Activated CD8-positive, alpha-beta memory T cell treated with anti-CD3 and anti-CD28 coated beads, Interleukin-2, amount 50 U/mL, for 1 hour (primary cell): ENCODE results near the gene TAOK1.
"Not testable (repeated sequence)": the region's sequence is repeated elsewhere in the genome, so short reads cannot be mapped to it uniquely, and the experiment has no call there.

Source experiments
- DNase-seq: peaks from one replicate; pipeline ENCODE4 v3.0.0-alpha.2; 2020; ENCODE audit errors: extremely low read depth

Gene TAOK1

DNA sequence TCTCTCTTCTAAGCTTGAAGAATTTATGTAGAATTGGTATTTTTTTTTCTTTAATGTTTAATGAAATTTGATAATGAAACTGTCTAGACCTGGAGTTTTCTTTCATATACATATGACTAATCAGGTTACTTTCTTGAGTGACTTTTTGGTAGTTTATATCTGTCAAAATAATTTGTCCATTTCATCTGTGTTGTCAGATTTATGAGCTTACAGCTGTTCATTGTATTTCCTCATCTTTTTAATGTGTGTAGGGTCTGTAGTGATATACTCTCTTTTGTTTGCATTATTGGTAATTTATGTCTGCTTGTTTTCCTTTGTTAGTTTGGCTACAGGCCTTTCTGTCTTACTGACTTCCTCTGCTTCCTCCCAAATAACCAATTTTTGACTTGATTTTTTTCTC lies 55.7 kb downstream of the TAOK1 start:
- no peak for DNase-seq

DNA sequence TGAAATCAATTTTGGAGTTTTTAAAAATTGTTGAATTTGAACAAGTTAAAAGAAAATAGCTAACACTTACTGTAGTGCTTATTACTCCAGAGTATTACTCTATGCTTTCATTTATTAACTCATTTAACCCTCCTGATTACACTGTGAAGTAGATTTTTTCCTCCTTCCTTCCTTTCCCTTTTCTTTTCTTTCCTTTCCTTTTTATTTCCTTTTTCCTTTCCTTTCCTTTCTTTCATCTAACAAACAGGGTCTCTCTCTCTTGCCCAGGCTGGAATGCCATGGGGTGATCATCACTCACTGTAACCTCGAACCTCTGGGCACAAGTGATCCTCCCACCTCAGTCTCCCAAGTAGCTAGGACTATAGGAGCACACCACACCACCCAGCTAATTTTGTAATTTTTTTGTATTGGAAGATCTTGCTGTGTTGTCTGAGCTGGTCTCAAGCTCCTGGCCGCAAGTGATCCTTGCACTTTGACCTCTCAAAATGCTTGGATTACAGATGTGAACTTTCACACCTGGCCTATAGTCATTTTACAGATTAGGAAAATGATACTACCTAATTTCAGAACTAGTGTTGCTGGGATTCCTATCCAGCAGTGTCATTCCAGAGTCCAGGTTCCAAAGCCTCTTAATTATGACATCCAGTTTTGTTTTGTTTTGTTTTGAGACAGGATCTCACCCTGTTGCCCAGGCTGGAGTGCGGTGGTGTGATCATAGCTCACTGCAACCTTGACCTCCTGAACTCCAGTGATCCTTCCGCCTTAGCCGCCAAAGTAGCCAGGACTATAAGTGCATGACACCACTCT lies 59.9 kb downstream of the TAOK1 start:
- no peak for DNase-seq

GRCh38 chr17:29451121-29451742 lies 61.1 kb downstream of the TAOK1 start:
- no peak for DNase-seq

- no peak for DNase-seq
Observed at GRCh38 chr17:29458066-29458465, 67.9 kb downstream of the TAOK1 start.

DNA sequence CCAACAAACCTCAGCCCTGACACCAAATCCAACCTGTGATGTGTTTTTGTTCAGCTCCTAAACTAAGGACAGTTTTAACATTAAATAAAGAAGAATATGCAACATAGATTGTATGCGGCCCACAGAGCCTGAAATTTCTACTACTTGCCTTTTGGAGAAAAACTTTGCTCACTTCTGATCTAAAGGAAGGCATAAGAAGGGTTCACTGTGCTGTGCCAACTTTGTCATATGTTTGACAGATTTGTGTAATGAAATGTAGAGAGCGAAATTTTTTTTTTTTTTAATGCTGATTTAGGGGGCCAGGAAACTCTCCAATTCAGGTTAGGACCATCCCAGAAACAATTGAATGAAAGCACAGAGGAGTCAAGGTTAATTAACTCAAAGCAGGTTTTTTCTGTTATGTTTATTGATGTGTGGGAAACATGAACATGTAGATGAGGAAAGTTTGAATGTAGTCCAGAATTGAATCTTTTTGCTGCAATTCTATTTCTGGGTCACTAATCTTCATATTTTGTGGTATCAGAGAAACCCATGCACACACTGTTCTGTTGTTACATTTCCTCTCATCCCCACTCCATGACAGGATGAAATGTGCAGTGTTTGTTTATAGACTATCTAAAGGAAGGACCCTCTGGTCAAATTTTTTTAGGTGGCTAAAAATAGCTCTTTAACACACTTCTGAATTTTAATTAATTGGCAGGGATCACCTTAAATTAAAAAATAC lies 71.5 kb downstream of the TAOK1 start:
- no peak for DNase-seq

GRCh38 chr17:29469276-29469675 lies 79.1 kb downstream of the TAOK1 start:
- DNase-seq: no peak

GRCh38 chr17:29473437-29473836 lies 83.3 kb downstream of the TAOK1 start:
- not testable (repeated sequence) for DNase-seq

DNA sequence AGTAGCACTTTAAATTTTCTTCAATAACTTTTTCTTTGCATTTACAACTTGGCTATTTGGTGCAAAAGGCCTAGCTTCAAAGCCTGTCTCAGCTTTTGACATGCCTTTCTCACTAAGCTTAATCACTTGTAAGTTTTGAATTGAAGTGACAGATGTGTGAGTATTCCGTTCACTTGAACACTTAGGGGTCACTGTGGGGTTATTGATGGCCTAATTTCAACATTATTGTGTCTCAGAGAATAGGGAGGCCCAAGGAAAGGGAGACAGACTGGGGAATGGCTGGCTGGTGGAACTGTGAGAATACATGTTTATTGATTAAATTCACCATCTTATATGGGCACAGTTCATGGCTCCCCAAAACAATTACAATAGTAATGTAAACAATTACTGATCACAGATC lies 84.1 kb downstream of the TAOK1 start:
- no peak for DNase-seq

DNA sequence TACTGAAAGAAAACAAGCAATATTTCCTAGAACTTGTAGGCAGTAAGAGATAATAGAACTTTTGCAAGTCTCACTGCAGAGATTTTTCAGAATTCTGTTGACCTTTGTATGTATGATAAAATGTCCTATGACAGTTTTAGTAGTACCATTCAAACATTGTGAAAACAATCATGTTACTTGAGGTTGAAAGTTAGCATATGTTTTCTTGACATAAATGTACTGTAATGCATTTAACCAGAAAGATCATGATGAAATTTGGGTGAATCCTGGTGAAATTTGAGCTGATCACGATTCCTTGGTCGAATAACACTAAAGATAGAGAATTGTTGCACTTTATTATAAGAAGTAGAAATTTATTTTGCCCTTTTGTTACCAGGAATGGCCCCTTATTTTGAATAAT lies 85.7 kb downstream of the TAOK1 start:
- no peak for DNase-seq

DNA sequence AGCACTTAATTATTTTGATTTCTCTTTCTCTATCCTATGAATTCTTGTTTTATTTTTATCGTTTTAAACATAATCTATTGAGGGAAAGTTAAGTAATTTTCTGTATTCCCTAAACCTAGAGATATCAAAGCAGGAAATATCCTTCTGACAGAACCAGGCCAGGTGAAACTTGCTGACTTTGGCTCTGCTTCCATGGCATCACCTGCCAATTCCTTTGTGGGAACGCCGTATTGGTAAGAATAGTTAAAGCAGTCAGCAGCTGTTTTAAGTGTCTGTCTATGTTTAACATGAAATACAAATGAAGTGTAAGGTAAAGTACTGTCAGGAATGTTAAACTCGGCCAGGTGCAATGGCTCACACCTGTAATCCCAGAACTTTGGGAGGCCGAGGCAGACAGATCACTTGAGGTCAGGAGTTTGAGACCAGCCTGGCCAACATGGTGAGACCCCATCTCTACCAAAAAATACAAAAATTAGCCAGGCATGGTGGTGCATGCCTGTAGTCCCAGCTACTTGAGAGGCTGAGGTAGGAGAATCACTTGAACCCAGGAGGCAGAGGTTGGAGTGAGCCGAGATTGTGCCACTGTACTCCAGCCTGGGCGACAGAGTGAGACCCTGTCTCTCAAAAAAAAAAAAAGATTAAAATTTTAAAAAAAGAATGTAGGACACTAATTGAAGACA lies 90.2 kb downstream of the TAOK1 start:
- not testable (repeated sequence) for DNase-seq

GRCh38 chr17:29483503-29483902 lies 93.3 kb downstream of the TAOK1 start:
- DNase-seq: no peak

DNA sequence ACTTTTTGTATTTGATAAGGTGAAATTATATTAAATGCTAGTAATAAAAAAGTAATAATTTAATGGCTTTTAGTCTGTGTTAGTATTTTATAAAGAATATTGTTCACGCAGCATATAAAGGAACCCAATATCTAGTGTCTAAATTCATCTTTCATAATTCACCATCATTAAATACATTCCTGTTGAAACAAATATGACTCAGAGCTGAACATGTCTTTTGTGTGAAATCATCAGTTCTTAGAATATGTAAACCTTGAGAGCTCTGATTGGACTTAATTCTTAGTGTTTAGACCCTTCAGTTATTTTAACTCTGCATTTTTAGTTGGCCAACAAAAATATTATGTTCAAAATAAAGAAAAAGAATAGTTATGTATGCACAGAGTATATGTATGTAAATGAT lies 104.8 kb downstream of the TAOK1 start:
- DNase-seq: no peak

- DNase-seq: no peak
Observed at GRCh38 chr17:29504711-29505110, 114.5 kb downstream of the TAOK1 start.

- DNase-seq: no peak
Observed at GRCh38 chr17:29505836-29506235, 115.7 kb downstream of the TAOK1 start.

DNA sequence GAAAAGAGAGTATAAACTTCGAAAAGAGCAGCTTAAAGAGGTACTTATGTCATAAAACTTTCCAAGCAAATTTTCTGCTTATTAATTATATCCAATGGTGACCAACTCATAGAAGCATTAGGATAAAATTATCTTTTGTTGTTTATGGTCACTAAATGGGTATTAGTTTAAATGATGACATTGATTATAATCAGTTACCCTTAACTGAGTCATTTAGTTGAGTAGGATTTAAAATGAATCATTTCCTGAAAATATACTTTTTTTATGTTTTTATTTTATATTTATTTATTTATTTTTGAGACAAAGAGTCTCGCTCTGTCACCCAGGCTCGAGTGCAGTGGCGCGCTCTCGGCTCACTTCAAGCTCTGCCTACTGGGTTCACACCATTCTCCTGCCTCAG lies 120.8 kb downstream of the TAOK1 start:
- no peak for DNase-seq

DNA sequence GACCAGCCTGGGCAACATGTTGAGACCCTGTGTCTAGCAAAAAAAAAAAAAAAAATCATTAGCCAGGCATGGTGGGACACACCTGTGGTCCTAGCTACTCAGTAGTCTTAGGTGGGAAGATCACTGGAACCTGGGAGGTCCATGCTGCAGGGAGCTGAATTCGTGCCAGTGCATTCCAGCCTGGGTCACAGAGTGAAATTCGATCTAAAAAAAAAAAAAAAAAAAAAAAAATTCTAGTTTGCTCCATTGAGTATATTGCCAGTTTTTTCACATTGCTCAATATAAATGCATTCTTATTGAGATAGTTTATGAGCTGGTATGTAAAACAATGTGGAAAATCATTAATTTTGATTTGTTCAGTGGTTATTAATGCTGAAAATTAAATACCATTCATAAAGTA lies 124.6 kb downstream of the TAOK1 start:
- no peak for DNase-seq

GRCh38 chr17:29518359-29518758 lies 128.2 kb downstream of the TAOK1 start:
- DNase-seq: no peak

DNA sequence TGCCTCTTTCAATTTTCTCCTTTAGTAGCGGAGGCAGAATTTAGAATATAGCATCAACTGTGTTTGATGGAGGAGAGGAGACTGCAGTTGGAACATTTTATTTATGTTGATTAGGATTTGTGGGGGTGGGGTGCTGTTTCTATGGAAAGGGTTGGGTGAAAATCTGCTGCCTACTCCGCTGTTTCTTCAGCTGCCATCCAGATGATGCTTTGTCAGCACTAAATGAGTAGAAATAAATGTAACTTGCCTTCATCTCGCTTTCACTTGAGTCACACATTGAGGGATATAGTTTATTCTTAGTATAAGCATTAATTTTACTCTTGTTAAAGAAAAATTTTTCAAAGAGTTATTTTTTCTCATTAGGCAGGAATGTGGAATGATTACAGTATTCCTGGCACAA lies 134.5 kb downstream of the TAOK1 start:
- no peak for DNase-seq

GRCh38 chr17:29526322-29526721 lies 136.2 kb downstream of the TAOK1 start:
- DNase-seq: no peak

GRCh38 chr17:29533976-29534375 lies 143.8 kb downstream of the TAOK1 start:
- DNase-seq: no peak

GRCh38 chr17:29544066-29544465 lies 153.9 kb downstream of the TAOK1 start:
- DNase-seq: no peak

- DNase-seq: no peak
Observed at GRCh38 chr17:29546085-29546484, 155.9 kb downstream of the TAOK1 start.
